Transverse colon (tissue), 4 donors: ENCODE measurements around the gene MYH9. TPM values are rescaled to one million over a fixed set of nuclear protein-coding genes. Genes with fewer than 3 reads are reported as not detected.
A peak's percentile ranks its signal among the peaks of the same experiment; 100 is the strongest.

Experiments
- DNase-seq: peaks from one replicate; pipeline ENCODE4 v3.0.0-alpha.2; 2019
- H3K27ac ChIP-seq, 4 donors: fragments of 200-600 bp; sonication (generic); 2 replicates each; pipeline ENCODE4 v1.5.1; 2016 to 2018; ENCODE audit warnings: inconsistent platforms in 4 of 4
- H3K27me3 ChIP-seq: fragments of 200-600 bp; sonication (generic); 2 replicates; pipeline ENCODE4 v1.5.1; 2017; ENCODE audit warnings: inconsistent platforms
- H3K36me3 ChIP-seq, 4 donors: fragments of 200-600 bp; sonication (generic); 2 replicates each; pipeline ENCODE4 v1.5.1; 2017 to 2019; ENCODE audit warnings: inconsistent platforms in 4 of 4
- H3K4me1 ChIP-seq, 4 donors: fragments of 200-600 bp; sonication (generic); 2 replicates each; pipeline ENCODE4 v1.5.1; 2017 to 2020; ENCODE audit warnings: inconsistent platforms in 4 of 4
- H3K4me3 ChIP-seq, 4 donors: fragments of 200-600 bp; sonication (generic); 1 replicate in 1 of 4; 2 replicates in 3 of 4; pipeline versions ENCODE4 v1.5.1 to v1.6.1; 2017 to 2019; ENCODE audit warnings: inconsistent platforms in 4 of 4
- H3K9me3 ChIP-seq, 2 donors: fragments of 200-600 bp; sonication (generic); 2 replicates each; pipeline ENCODE4 v1.5.1; 2017 to 2019; ENCODE audit warnings: inconsistent platforms in 2 of 2
- EP300 ChIP-seq: sonication (generic); formaldehyde crosslinking; IDR thresholded peaks from one replicate; pipeline ENCODE4 v1.6.1; 2017; ENCODE audit warnings: antibody characterized with exemption, low read depth
- POLR2A ChIP-seq: fragments of 450-650 bp; IDR thresholded peaks from one replicate; pipeline ENCODE4 v1.6.1; 2016; ENCODE audit warnings: antibody characterized with exemption, mild to moderate bottlenecking, moderate library complexity
- POLR2AphosphoS5 ChIP-seq, 3 donors: sonication (generic); formaldehyde crosslinking; IDR thresholded peaks; one replicate each; pipeline ENCODE4 v1.6.1; 2016; ENCODE audit warnings: antibody characterized with exemption in 3 of 3
- WGBS, 2 donors: methylation state at CpG; one replicate each; pipeline ENCODE4 v1.1.5; 2018; ENCODE audit warnings: low coverage in 1 of 2; 5-methylcytosine and 5-hydroxymethylcytosine counted together
- in situ Hi-C, 4 donors: fragments of 200-750 bp; cut with MboI; loops; one replicate each; pipeline versions ENCODE4 v1.15.0 to v1.15.1; 2017; ENCODE audit warnings: low sequenced_read_pairs in 3 of 4, low pct_ligation_motif_present in 1 of 4, low pct_unique_long_range_greater_than_20kb in 1 of 4
- intact Hi-C: fragments of 100-400 bp; cut with DNase I; formaldehyde crosslinking; loops from one replicate; pipeline ENCODE4 v1.15.1; 2023; ENCODE audit warnings: low total_unique reads
- total RNA-seq, 4 donors: library from RNA; depleted of rRNA; stranded (reverse); fragments of >200 nt; gene quantifications; one replicate each; pipeline ENCODE4 v1.1.0, GENCODE V29; 2016
- TF ChIP-seq, protein P1 (sequence below), 5 experiments: fragments of 200-600 bp in 3 of 5; fragments of 450-650 bp in 2 of 5; sonication (generic) in 3 of 5; IDR thresholded peaks; 1 replicate in 2 of 5; 2 replicates in 3 of 5; pipeline ENCODE4 v1.5.1; 2016 to 2017; ENCODE audit warnings: antibody characterized with exemption in 5 of 5, inconsistent platforms in 3 of 5, mild to moderate bottlenecking in 2 of 5, moderate library complexity in 1 of 5

MYH9 gene
- total RNA-seq, 4 donors from 2014 or later = 385 to 511 (median 460) TPM

DNA sequence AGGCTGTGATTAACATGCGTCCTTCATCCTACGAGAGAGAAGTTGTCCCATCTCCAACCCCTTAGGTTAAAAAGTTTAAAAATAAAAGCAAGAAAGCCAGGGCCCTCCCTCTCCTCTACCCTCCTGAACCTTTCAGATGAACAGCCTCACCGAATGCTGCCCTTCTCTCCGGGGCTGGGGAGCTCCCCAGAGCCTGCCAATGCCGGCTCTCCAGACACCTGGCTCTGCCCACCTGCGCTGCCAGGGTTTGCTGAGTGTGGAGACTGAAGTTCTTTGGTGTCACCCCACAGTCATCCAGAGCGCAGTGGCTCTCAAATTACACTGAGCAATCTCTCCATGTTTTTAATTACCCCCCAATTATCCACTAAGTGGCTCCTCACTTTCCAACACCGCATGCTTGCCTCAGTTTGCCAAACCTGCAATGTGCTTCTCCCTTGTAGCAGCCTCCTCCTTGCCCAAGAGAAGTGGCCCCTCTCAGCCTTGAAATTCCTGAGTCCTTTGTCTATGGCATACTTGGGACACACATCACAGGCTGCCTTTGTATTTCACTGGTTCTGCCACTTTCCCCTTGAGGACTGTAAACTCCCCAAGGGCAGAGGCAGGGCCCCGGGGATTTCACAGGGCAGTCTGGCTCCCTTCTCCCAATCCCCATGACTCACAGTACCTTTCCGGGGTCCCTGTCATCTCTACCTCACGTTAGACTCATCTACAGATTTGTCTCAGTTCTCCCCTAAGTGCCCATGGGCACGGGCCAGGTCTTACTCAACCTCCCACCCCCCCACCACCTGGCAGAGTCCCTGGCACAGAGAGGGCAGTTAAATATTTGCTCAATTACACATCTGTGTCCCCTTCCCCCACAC is 2.0 kb downstream of the MYH9 start:
- peak overlapping the region; percentile 96 to 100 (median 98) for H3K27ac ChIP-seq
- no peaks in the 10 kb centered on the region for H3K27me3 ChIP-seq
- no peaks in the 10 kb centered on the region for H3K9me3 ChIP-seq
- intact Hi-C loops = loop anchor here (2.0 to 5.0 kb wide), 2 partner anchors 67 to 85 kb away; no protein-coding TSS in a partner anchor
- peak; percentile 61 for DNase-seq
- H3K4me1 ChIP-seq = peaks cover 26 to 72% (median 55%) of the 10 kb centered on the region in 4 donors
- 0% methylated on average over 3 to 12 of the region's 12 CpGs for WGBS, 2 donors
- H3K4me3 ChIP-seq = peak overlapping the region; percentile 53 to 99 (median 94)
- in situ Hi-C loops = loop anchor here in 1 of 4 donors (10.0 kb wide), 1 partner anchor 69 kb away; no protein-coding TSS in a partner anchor
- TF ChIP-seq EP300 (no peak), POLR2A (no peak), POLR2AphosphoS5 (IDR thresholded peaks at IDR 0.05) (peak in 1 of 3 donors; percentile 5)
- TF ChIP-seq, protein P1, sequence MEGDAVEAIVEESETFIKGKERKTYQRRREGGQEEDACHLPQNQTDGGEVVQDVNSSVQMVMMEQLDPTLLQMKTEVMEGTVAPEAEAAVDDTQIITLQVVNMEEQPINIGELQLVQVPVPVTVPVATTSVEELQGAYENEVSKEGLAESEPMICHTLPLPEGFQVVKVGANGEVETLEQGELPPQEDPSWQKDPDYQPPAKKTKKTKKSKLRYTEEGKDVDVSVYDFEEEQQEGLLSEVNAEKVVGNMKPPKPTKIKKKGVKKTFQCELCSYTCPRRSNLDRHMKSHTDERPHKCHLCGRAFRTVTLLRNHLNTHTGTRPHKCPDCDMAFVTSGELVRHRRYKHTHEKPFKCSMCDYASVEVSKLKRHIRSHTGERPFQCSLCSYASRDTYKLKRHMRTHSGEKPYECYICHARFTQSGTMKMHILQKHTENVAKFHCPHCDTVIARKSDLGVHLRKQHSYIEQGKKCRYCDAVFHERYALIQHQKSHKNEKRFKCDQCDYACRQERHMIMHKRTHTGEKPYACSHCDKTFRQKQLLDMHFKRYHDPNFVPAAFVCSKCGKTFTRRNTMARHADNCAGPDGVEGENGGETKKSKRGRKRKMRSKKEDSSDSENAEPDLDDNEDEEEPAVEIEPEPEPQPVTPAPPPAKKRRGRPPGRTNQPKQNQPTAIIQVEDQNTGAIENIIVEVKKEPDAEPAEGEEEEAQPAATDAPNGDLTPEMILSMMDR (IDR thresholded peaks at IDR 0.05) = no peak
- H3K36me3 ChIP-seq = no peaks in the 10 kb centered on the region

DNA sequence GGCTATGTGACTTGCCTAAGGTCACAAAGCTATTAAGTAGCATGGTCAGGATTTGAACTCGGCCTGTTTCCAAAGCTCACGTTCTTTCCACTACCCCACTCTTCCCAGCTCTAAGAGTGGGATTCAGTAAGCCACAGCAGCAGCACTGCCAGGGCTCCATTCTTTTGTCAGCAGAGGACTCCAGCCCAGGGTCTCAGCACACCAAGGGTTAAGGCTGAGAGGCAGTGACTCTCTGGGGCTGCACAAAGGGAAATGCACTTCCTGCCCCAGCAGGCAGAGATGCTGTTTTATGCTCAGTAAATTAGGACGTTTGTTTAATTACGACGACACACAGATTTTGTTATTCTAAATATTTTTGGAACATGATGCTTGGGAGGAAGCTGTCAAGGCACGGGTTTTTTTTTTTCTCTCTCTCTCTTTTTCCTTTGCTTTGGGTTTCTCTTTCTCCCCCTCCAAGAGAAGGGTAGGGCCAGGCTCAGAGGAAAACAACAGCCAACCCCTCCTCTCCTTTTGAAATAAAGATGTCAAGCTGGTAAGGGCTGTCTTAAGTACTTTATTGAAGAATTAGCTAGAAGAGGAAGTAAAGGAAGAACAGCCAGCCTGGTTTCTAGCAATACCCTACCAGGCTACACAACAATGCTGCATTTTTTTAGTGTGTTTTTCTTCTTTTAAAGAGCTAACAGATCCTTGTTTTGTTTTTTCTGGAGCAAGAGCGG is 2.8 kb downstream of the MYH9 start:
- no peak for DNase-seq
- Histone ChIP-seq H3K9me3 (no peaks in the 10 kb centered on the region), H3K4me3 (peak overlapping the region; percentile 53 to 99 (median 94)), H3K4me1 (peaks cover 34 to 74% (median 62%) of the 10 kb centered on the region in 4 donors), H3K27ac (peak overlapping the region; percentile 96 to 100 (median 98)), H3K36me3 (no peaks in the 10 kb centered on the region), H3K27me3 (no peaks in the 10 kb centered on the region)
- intact Hi-C loops = loop anchor here (5.0 kb wide), 1 partner anchor 67 kb away; no protein-coding TSS in a partner anchor
- TF ChIP-seq, protein P1 (IDR thresholded peaks at IDR 0.05) = no peak
- TF ChIP-seq EP300 (no peak), POLR2AphosphoS5 (IDR thresholded peaks at IDR 0.05) (peak; percentile 51 to 81 (median 77)), POLR2A (peak; percentile 50)
- in situ Hi-C loops = loop anchor here in 1 of 4 donors (10.0 kb wide), 1 partner anchor 70 kb away; no protein-coding TSS in a partner anchor
- WGBS, 2 donors = 4 to 8% methylated on average over 5 to 7 of the region's 7 CpGs

GRCh38 chr22:36383110-36383581 is 4.6 kb downstream of the MYH9 start:
- Histone ChIP-seq H3K9me3 (no peaks in the 10 kb centered on the region), H3K27me3 (no peaks in the 10 kb centered on the region), H3K27ac (peak overlapping the region; percentile 96 to 100 (median 98)), H3K36me3 (no peaks in the 10 kb centered on the region), H3K4me3 (peak overlapping the region in 2 of 4 donors; percentile 90 to 99), H3K4me1 (peaks cover 41 to 79% (median 72%) of the 10 kb centered on the region in 4 donors)
- in situ Hi-C loops = loop anchor here in 1 of 4 donors (10.0 kb wide), 1 partner anchor 72 kb away; no protein-coding TSS in a partner anchor
- TF ChIP-seq EP300 (no peak), POLR2A (peak; percentile 17), POLR2AphosphoS5 (IDR thresholded peaks at IDR 0.05) (peak; percentile 16 to 75 (median 18))
- TF ChIP-seq, protein P1 (IDR thresholded peaks at IDR 0.05) = no peak
- DNase-seq = peak; percentile 83
- 30 to 60% methylated on average over 1 to 4 of the region's 4 CpGs for WGBS, 2 donors
- intact Hi-C loops = no loop called here
